GM12878 (cell line): ENCODE data around the gene IPCEF1. TPM values are rescaled to one million over a fixed set of nuclear protein-coding genes. Genes with fewer than 3 reads are reported as not detected.

Experiments
- ATAC-seq: fragments of 200-7000 bp; cut with Tn5 transposase; 3 replicates; pipeline ENCODE4 v1.9.1; 2020; ENCODE audit warnings: mild to moderate bottlenecking, moderate library complexity
- BruUV-seq: library from RNA; stranded (reverse); fragments of 400-500 nt; replicated peaks from 2 replicates; lab custom pipeline; 2021; lab: Mats Ljungman, UMichigan
- CTCF ChIA-PET: fragments of 300-600 bp; sonication (Branson Sonifier 250); formaldehyde crosslinking; extraction: SDS; loops from one replicate; lab custom pipeline; 2021; ENCODE audit warnings: inconsistent platforms; lab: Yijun Ruan, JAX
- POLR2A ChIA-PET: fragments of 350-600 bp; formaldehyde crosslinking; extraction: SDS; loops from one replicate; lab custom pipeline; 2021; ENCODE audit warnings: inconsistent platforms; lab: Charles Lee
- RAD21 ChIA-PET: fragments of 300-600 bp; sonication (Branson Sonifier 250); formaldehyde crosslinking; loops from one replicate; lab custom pipeline; 2023; ENCODE audit warnings: antibody characterized with exemption; ENCODE audit not compliant: unreplicated experiment; lab: Charles Lee
- SMC1A ChIA-PET: fragments of 300-600 bp; sonication (Branson Sonifier 250); formaldehyde crosslinking; loops from one replicate; lab custom pipeline; 2023; ENCODE audit not compliant: unreplicated experiment, uncharacterized antibody; lab: Charles Lee
- DNase-seq: peaks from one replicate; pipeline ENCODE4 v3.0.0-alpha.2; 2011; ENCODE audit warnings: low read depth, low spot score
- FAIRE-seq: peaks from 3 replicates; lab custom pipeline; 2011; peaks lifted over from hg19 to GRCh38; lab: Jason Lieb, UNC
- H2AFZ ChIP-seq: 2 replicates; pipeline ENCODE4 v1.6.0; 2011; ENCODE audit warnings: low read depth, low read length, control low read depth; ENCODE audit not compliant: control insufficient read depth
- H3K27ac ChIP-seq: 2 replicates; pipeline ENCODE4 v1.5.1; 2011; ENCODE audit warnings: control low read depth; ENCODE audit not compliant: control insufficient read depth, insufficient read depth
- H3K27me3 ChIP-seq, 2 experiments: replicated peaks in 1 of 2; 2 replicates each; pipeline versions ENCODE4 v1.6.0 to v1.6.1; 2011; ENCODE audit warnings: low read length in 1 of 2; ENCODE audit not compliant: control insufficient read depth in 2 of 2, insufficient read depth in 2 of 2
- H3K36me3 ChIP-seq, 2 experiments: 2 replicates each; pipeline ENCODE4 v1.5.1; 2011; ENCODE audit warnings: low read length in 1 of 2; ENCODE audit not compliant: control insufficient read depth in 2 of 2, insufficient read depth in 2 of 2
- H3K4me1 ChIP-seq: 2 replicates; pipeline ENCODE4 v1.6.1; 2011; ENCODE audit warnings: mild to moderate bottlenecking, low read length, moderate library complexity, mixed read lengths; ENCODE audit not compliant: control insufficient read depth, insufficient read depth
- H3K4me2 ChIP-seq: 2 replicates; pipeline ENCODE4 v1.6.0; 2011; ENCODE audit warnings: control low read depth; ENCODE audit not compliant: control insufficient read depth, insufficient read depth
- H3K4me3 ChIP-seq: fragments of 200-600 bp; sonication (generic); 2 replicates; pipeline ENCODE4 v1.5.1; 2016
- H3K79me2 ChIP-seq: 2 replicates; pipeline ENCODE4 v1.6.0; 2011; ENCODE audit warnings: low read length; ENCODE audit not compliant: control insufficient read depth, insufficient read depth
- H3K9ac ChIP-seq: 2 replicates; pipeline ENCODE4 v1.8.0; 2011; ENCODE audit warnings: low read length, control low read depth, mixed read lengths; ENCODE audit not compliant: control insufficient read depth, insufficient read depth
- H3K9me3 ChIP-seq: replicated peaks from 3 replicates; pipeline ENCODE4 v1.5.1; 2011; ENCODE audit warnings: mild to moderate bottlenecking, low read length; ENCODE audit not compliant: control insufficient read depth, insufficient read depth
- H4K20me1 ChIP-seq: 2 replicates; pipeline ENCODE4 v1.6.0; 2011; ENCODE audit not compliant: control insufficient read depth, insufficient read depth
- ATF3 ChIP-seq: IDR thresholded peaks from 2 replicates; pipeline ENCODE4 v1.6.1; 2011; ENCODE audit warnings: low read depth, mild to moderate bottlenecking, low read length, moderate library complexity, borderline replicate concordance; ENCODE audit errors: extremely low read depth
- CBX3 ChIP-seq: fragments of 200-600 bp; sonication (generic); IDR thresholded peaks from 2 replicates; pipeline ENCODE4 v1.6.1; 2016; ENCODE audit warnings: low read depth, borderline replicate concordance
- FOXK2 ChIP-seq: fragments of 450-650 bp; IDR thresholded peaks from 2 replicates; pipeline ENCODE4 v1.6.1; 2017; ENCODE audit warnings: mild to moderate bottlenecking, moderate library complexity
- IKZF1 ChIP-seq: fragments of 450-650 bp; conservative IDR thresholded peaks from 2 replicates; pipeline ENCODE4 v1.6.1; 2017; ENCODE audit warnings: antibody characterized with exemption, mild to moderate bottlenecking
- IRF5 ChIP-seq: fragments of 450-650 bp; IDR thresholded peaks from 2 replicates; pipeline ENCODE4 v1.6.1; 2017; ENCODE audit warnings: borderline replicate concordance
- KAT2A ChIP-seq: conservative IDR thresholded peaks from 2 replicates; pipeline ENCODE4 v1.6.1; 2011; ENCODE audit warnings: low read depth, low read length; ENCODE audit not compliant: control insufficient read depth
- MTA2 ChIP-seq: fragments of 450-650 bp; IDR thresholded peaks from 2 replicates; pipeline ENCODE4 v1.6.1; 2016; ENCODE audit warnings: low read depth, mild to moderate bottlenecking, moderate library complexity
- USF1 ChIP-seq: IDR thresholded peaks from 2 replicates; pipeline ENCODE4 v1.6.1; 2011; ENCODE audit warnings: borderline replicate concordance, low read depth, mild to moderate bottlenecking, moderate library complexity, mixed read lengths, low read length; ENCODE audit not compliant: insufficient read depth; ENCODE audit errors: extremely low read length
- USF2 ChIP-seq: IDR thresholded peaks from 2 replicates; pipeline ENCODE4 v1.6.1; 2011; ENCODE audit warnings: low read depth, low read length, improper control_type of control experiment, borderline replicate concordance
- ZZZ3 ChIP-seq: IDR thresholded peaks from 2 replicates; pipeline ENCODE4 v1.6.1; 2011; ENCODE audit warnings: low read depth; ENCODE audit not compliant: control insufficient read depth, insufficient read length
- WGBS: methylation state at CpG from one replicate; pipeline ENCODE4 v1.1.6; 2016; ENCODE audit warnings: low lambda C conversion rate; ENCODE audit not compliant: insufficient replicate concordance, insufficient coverage; ENCODE audit errors: missing lambda C conversion rate; 5-methylcytosine and 5-hydroxymethylcytosine counted together
- in situ Hi-C: fragments of 300-500 bp; cut with MboI; formaldehyde crosslinking; loops from 9 replicates; pipeline ENCODE4 v1.14.3; 2018; ENCODE audit warnings: mixed read lengths
- intact Hi-C: fragments of 100-400 bp; cut with micrococcal nuclease; formaldehyde crosslinking; loops from one replicate; pipeline ENCODE4 v1.14.2; 2022; ENCODE audit not compliant: unreplicated experiment
- polyA plus RNA-seq, 11 experiments: library from polyadenylated mRNA; depleted of rRNA in 4 of 11; unstranded in 6 of 11; stranded (reverse) in 5 of 11; fragments of >200 nt; fragmentation: Nextera tagmentation in 4 of 11; fragmentation: Illumina TruSeq in 1 of 11; extraction: Ambion mirVana in 4 of 11; extraction: Trizol in 1 of 11; gene quantifications; 1 replicate in 1 of 11; 2 replicates in 10 of 11; pipeline versions ENCODE4 v1.2.1 to v1.2.3, GENCODE V29; 2011 to 2016; ENCODE audit warnings: inconsistent platforms in 2 of 11, missing spikeins in 2 of 11, low read depth in 1 of 11
- total RNA-seq, 4 experiments: library from RNA; depleted of rRNA in 3 of 4; stranded (reverse); fragments of >200 nt in 3 of 4; fragmentation: Illumina TruSeq in 1 of 4; extraction: Trizol in 1 of 4; gene quantifications; 2 replicates each; pipeline versions ENCODE4 v1.2.1 to v1.2.3, GENCODE V29; 2013 to 2021

The IPCEF1 gene
- total and polyA plus RNA-seq, 10 of the 15 experiments (the other 5 are each of a cell fraction or from before 2014, with no cell fraction given), result 1.3 to 137 (median 4.2) TPM

GRCh38 chr6:154358019-154358545 lies 1.5 kb upstream of the IPCEF1 start:
- no peaks in the 10 kb centered on the region for H4K20me1 ChIP-seq
- H3K79me2 ChIP-seq, result no peaks in the 10 kb centered on the region
- RAD21 ChIA-PET, result no interaction called here
- 55% methylated on average over 5 of the region's 5 CpGs for WGBS
- no peak overlapping the region for H3K4me3 ChIP-seq
- BruUV-seq, result no TSS peak
- in situ Hi-C loops, result loop anchor here (5.0 kb wide), 1 partner anchor 201 kb away; no protein-coding TSS in a partner anchor
- no peak for FAIRE-seq
- H3K9me3 ChIP-seq, result no peaks in the 10 kb centered on the region; the same call in 2 of the 3 replicates
- H3K36me3 ChIP-seq, result no peaks in the 10 kb centered on the region
- intact Hi-C loops, result loop anchor here (5.0 kb wide), 1 partner anchor 201 kb away; no protein-coding TSS in a partner anchor
- H3K4me1 ChIP-seq, result peaks cover 29% of the 10 kb centered on the region
- no peak for TF ChIP-seq IKZF1
- TF ChIP-seq, all 136 proteins: peak for 0
- Histone ChIP-seq H3K4me2 (no peak overlapping the region), H2AFZ (no peak overlapping the region), H3K27ac (no peak overlapping the region), H3K27me3 (peaks cover 0 to 1% of the 10 kb centered on the region in 2 experiments; a peak in 2 of 4 replicates), H3K9ac (no peak overlapping the region)
- DNase-seq (no peak), ATAC-seq (no peak)
- POLR2A ChIA-PET, result no interaction called here
- CTCF ChIA-PET, result no interaction called here
- SMC1A ChIA-PET, result no interaction called here

- BruUV-seq, result no TSS peak
- ATAC-seq, result no peak
- ChIA-PET RAD21 (no interaction called here), CTCF (interaction anchor here (1.3 kb wide), 1 partner anchor 53 kb away, joined by 3 read pairs; no protein-coding TSS in a partner anchor), SMC1A (interaction anchor here (0.8 to 1.1 kb wide), 3 partner anchors 26 to 112 kb away, joined by 3 read pairs; no protein-coding TSS in a partner anchor), POLR2A (no interaction called here)
- FAIRE-seq, result no peak
- H4K20me1 ChIP-seq, result no peaks in the 10 kb centered on the region
- H3K4me3 ChIP-seq, result no peak overlapping the region
- no peaks in the 10 kb centered on the region; the same call in 2 of the 3 replicates for H3K9me3 ChIP-seq
- in situ Hi-C loops (loop anchor here (5.0 kb wide), 1 partner anchor 199 kb away; no protein-coding TSS in a partner anchor), intact Hi-C loops (loop anchor here (5.0 kb wide), 1 partner anchor 199 kb away; no protein-coding TSS in a partner anchor)
- no peaks in the 10 kb centered on the region for H3K36me3 ChIP-seq
- 31% methylated on average over 2 of the region's 2 CpGs for WGBS
- no peak overlapping the region for H2AFZ ChIP-seq
- peak overlapping the region; percentile 34; the same call in 1 of the 2 replicates for H3K4me2 ChIP-seq
- peaks cover 33% of the 10 kb centered on the region for H3K4me1 ChIP-seq
- H3K27ac ChIP-seq, result no peak overlapping the region
- H3K79me2 ChIP-seq, result no peaks in the 10 kb centered on the region
- no peak for DNase-seq
- H3K27me3 ChIP-seq, result no peaks in the 10 kb centered on the region; a peak in 1 of 4 replicates
- H3K9ac ChIP-seq, result no peak overlapping the region
- TF ChIP-seq USF2, result no peak
- no peak for TF ChIP-seq ZZZ3
- TF ChIP-seq CBX3, result no peak
- no peak for TF ChIP-seq IRF5
- no peak for TF ChIP-seq MTA2
- no peak for TF ChIP-seq USF1
- TF ChIP-seq ATF3, result no peak
- TF ChIP-seq FOXK2, result no peak
- TF ChIP-seq KAT2A, result no peak
Measured at GRCh38 chr6:154356113-154356512, 490 bp downstream of the IPCEF1 start.
